Astrocyte of the hippocampus (primary cell): ENCODE results near the gene MBOAT1.
"Not testable (repeated sequence)": the region's sequence is repeated elsewhere in the genome, so short reads cannot be mapped to it uniquely, and the experiment has no call there.

ENCODE experiments used
- DNase-seq: peaks from one replicate; pipeline ENCODE4 v3.0.0; 2011; ENCODE audit warnings: low read depth, low spot score

The MBOAT1 gene, protein sequence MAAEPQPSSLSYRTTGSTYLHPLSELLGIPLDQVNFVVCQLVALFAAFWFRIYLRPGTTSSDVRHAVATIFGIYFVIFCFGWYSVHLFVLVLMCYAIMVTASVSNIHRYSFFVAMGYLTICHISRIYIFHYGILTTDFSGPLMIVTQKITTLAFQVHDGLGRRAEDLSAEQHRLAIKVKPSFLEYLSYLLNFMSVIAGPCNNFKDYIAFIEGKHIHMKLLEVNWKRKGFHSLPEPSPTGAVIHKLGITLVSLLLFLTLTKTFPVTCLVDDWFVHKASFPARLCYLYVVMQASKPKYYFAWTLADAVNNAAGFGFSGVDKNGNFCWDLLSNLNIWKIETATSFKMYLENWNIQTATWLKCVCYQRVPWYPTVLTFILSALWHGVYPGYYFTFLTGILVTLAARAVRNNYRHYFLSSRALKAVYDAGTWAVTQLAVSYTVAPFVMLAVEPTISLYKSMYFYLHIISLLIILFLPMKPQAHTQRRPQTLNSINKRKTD

DNA sequence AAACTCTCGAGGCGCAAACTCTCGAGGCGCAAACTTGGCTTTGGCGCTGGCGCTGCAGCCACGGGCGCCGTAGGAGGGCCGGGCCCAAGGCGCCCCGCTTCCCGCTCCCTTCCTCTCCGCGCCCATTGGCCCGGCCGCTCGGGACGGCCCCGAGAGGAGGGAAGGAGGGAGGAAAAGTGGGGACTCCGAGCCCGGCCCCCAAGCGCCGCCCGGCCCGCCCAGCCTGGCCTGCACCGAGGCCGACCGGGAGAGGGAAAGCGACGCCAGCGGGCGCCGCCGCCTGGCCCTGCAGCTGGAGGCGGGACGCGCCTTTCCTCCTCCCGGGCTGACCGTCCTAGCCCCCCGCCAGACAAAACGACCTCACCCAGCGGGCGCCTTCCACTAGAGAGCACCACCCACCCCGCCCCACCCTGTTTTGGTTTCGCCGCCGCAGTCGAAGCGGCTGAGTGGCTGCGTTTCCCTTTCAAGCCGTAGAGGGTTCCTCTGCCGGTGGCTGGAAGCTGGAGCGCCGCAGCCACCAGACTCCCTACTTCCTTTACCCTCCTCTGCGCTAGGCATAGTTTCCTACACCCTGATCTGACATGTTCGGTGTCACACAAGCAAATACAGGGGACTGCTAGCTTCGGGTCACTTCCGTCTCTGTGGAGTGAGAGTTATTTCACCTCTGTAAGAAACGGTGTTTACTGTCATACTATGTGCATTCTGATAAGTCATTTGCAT, at the start of gene MBOAT1:
Gene MBOAT1 (minus strand): TSS at position 78 of the 720 bp plus-strand sequence. CDS start 235 bp downstream, outside the sequence.
- DNase-seq, result peak; percentile 97

DNA sequence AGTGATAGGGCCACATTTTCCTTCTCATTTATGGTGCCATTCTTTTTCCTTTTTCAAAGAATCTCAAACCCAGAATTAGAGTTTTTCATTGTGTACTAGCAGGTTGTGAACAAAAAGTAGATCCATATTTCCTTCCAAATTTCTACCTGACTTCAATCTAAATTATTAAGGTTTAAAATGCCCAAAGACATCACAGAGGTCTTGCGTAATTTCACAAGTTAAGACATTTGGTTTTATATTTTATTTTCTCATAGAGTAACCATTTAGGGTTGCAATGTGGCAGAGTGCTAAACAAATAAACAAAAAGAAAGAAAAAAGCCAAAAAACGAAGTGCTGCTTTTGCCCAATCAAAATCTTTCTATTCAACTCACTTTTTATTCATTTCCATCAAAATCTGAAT, 49.4 kb upstream of the MBOAT1 start:
- DNase-seq, result no peak

DNA sequence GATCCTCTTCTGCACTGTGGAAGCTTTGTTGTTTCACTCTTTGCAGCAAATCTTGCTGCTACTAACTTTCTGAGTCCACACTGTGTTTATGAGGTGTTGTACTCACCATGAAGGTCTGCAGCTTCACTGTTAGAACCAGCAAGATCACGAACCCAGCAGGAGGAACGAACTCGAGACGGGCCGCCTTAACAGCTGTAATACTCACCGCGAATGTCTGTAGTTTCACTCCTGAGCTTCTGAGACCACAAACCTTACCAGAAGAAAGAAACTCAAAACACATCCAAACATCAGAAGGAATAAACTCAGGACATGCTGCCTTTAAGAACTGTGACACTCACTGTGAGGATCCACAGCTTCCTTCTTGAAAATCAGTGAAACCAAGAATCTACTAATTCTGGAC, 48.1 kb upstream of the MBOAT1 start:
- DNase-seq, result no peak

DNA sequence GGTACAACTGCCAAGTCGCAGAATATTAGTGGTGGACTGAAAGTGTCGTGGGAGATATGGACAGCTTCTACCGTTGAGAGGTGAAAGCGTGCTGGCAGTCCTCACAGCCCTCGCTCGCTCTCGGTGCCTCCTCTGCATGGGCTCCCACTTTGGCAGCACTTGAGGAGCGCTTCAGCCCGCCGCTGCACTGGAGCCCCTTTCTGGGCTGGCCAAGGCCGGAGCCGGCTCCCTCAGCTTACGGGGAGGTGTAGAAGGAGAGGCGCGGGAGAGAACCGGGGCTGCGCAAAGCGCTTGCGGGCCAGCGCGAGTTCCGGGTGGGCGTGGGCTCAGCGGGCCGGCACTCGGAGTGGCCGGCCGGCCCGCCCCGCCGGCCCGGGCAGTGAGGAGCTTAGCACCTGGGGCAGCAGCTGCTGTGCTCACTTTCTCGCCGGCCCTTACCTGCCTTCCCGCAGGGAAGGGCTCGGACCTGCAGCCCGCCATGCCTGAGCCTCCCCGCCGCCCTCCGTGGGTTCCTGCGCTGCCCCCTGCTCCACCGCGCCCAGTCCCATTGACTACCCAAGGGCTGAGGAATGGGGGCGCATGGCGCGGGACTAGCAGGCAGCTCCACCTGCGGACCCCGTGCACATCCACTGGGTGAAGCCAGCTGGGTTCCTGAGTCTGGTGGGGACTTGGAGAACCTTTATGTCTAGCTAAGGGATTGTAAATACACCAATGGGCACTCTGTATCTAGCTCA, 47.2 kb upstream of the MBOAT1 start:
- DNase-seq, result no peak

DNA sequence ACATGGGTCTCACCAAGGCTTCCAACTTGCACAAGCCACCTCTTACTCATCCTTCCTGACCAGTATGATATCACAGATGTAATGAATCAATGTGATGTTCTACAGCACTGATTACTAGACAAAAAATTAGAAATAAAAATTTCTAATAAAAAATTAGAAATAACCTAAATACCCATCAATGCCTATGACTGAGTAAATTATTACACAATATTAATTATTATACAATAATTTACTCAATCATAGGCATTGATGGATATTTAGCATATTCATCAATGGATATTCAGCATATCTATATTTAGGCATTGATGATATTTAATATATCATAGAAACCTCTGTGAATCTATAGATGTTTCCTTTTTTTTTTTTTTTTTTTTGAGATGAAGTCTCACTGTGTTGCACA, 43.2 kb upstream of the MBOAT1 start:
- DNase-seq, result no peak

DNA sequence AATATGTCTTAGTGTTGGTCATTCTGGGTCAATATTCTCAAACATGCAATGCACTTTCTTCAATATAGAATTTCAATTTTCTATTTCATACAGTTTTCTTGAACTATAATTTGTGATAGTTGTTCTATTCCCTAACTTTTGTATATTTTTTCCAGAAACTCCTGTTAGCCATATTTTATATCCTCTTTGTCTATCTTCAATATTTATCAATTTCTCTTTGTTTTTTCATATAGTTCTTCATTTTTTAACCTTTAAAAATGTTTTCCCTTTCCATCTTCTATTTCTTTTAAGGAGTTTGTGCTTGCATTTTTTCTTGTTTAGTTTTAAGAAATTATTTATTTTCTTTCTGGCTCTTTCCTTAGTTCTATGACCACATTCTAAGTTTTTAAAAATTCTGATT, 42.0 kb upstream of the MBOAT1 start:
- no peak for DNase-seq

DNA sequence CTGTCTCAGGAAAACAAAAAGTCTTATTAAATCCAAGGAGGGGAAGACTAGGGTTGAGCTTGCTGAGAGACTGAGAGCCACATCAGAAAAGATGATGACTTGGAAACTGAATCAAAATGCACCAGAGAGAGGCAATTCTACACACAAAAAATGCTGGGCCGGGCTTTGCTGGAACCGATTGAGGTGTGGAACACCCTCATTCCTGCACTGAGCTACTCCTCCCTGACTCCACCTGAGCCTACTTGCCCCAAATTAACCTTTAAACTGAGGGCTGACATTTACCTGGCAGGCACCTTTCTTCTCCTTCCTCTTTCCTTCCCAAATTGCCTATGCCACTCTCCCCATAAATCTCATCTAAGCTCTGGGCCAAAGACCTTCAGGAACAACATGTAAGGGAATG, 40.8 kb upstream of the MBOAT1 start:
- DNase-seq, result no peak

DNA sequence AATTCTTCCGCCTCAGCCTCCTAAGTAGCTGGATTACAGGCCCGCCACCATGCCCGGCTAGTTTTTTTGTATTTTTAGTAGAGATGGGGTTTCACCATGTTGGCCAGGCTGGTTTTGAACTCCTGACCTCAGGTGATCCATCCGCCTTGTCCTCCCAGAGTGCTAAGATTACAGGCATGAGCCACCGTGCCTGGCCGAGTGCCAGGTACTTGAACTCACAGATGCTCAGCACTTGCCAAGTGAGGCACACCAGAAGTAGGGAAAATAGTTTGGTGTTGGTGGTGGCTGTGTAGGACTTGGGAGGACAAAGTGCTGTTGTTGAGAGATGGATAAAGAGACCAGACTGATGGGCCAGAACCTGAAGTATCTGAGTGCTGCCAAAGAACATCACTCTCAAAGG, 40.0 kb upstream of the MBOAT1 start:
- no peak for DNase-seq

DNA sequence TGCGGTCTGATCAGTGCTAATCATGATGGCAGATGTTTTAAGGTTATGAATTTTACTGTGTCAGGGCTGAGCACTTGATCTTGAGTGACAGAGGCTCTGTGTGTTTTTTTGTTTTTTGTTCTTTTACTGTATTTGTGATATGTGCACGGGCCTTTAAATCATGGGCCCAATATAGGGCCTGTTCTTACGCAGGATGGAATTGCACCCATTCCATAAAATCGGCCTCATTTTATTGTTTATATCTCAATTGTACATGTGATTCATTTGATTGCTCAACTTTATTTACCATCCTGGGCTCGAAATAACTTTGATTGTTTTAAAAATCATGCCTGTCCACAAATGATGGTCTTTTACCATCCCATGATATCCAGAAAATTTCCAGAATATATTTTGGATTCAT, 39.3 kb upstream of the MBOAT1 start:
- no peak for DNase-seq

DNA sequence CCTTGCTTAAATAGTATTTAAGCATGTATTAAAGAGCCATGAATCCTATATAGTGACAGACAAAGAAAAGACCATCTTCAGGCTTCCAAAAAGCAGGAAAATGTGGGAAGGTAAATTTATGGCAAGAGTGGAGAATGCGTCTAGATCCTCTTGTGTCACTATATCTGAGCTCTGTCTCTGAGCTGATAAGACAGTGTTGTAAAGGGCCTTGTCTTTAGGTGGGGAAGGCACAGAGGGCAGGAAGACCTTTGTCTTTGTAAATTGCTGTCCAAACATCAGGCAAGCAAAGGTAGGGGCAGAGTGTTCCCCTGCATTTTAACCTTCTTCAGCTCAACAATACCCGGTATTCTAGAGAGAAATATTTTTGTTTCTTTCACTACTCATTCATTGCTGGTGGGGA, 33.9 kb upstream of the MBOAT1 start:
- DNase-seq, result no peak

DNA sequence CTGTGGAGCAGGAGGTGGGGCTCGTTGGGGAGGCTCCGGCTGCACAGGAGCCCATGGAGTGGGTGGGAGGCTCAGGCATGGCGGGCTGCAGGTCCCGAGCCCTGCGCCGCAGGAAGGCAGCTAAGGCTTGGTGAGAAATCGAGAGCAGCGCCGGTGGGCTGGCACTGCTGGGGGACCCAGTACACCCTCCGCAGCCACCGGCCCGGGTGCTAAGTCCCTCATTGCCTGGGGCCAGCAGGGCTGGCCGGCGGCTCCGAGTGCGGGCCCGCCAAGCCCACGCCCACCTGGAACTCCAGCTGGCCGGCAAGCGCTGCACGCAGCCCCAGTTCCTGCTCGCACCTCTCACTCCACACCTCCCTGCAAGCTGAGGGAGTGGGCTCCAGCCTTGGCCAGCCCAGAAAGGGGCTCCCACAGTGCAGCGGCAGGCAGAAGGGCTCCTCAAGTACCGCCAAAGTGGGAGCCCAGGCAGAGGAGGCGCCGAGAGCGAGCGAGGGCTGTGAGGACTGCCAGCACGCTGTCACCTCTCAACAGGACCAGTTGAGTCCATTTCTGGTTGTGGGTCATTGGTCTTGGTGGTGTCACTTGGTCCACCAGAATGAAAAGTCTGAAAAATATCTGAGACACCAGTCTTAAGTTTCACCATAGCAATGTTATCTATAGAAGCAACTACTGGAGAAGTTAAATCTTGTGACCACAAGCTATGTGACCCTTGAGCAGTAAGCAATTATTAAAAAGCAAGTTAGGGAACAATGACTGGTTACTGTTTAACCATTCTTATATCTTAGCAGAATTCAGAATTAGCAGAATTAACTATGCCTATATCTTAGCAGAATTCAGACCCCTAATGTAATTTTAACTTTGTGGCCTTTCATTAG, 32.8 kb upstream of the MBOAT1 start:
- not testable (repeated sequence) for DNase-seq

DNA sequence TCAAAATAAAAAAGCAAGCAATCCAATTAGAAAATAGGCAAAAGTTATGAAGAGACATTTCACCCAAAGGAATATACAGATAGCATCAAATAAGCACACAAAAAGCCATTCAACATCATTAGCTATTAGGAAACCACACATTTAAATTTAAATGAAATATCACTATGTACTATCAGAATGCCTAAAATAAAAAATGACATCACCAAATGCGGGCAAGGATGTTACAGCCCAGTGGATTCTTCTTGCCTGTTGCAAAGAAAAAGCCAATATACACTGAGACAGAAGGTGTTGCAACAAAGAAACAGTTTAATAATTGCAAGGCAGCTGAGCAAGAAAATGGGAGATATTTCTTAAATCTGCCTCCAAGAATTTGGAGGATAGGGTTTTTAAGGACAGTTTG, 31.0 kb upstream of the MBOAT1 start:
- DNase-seq, result no peak

DNA sequence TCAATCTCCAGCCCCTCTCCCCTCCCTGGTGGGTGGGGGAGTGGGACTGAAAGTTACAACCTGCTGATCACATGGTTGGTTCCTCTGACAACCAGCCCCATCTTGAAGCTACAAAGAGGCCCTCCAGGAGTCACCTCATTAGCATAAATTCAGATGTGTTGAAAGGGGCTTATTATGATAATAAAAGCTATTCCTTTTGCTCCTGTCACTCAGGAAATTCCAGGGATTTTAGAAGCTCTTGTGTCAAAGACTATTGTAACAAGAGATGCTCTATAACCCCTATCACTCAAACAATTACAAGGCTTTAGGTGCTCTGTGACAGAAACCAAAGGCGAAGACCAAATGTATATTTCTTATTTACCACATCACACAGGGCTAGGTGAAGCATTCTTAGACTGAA, 30.1 kb upstream of the MBOAT1 start:
- no peak for DNase-seq

DNA sequence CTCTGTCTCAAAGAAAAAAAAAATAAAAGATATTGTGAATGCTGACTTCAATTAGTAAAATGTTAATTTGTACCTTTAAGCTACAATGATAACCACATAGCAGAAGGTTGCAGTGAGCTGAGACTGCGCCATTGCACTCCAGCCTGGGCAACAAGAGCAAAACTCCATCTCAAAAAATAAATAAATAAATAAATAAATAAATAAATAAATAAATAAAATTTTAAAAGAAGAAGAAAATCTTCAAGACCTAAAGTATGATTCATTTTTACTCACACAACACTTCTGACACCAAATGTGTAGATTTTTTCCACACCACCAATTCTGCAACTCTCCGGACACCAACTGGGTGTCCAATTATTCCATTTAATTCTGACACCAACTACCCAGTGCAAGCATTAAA, 28.8 kb upstream of the MBOAT1 start:
- DNase-seq, result no peak

DNA sequence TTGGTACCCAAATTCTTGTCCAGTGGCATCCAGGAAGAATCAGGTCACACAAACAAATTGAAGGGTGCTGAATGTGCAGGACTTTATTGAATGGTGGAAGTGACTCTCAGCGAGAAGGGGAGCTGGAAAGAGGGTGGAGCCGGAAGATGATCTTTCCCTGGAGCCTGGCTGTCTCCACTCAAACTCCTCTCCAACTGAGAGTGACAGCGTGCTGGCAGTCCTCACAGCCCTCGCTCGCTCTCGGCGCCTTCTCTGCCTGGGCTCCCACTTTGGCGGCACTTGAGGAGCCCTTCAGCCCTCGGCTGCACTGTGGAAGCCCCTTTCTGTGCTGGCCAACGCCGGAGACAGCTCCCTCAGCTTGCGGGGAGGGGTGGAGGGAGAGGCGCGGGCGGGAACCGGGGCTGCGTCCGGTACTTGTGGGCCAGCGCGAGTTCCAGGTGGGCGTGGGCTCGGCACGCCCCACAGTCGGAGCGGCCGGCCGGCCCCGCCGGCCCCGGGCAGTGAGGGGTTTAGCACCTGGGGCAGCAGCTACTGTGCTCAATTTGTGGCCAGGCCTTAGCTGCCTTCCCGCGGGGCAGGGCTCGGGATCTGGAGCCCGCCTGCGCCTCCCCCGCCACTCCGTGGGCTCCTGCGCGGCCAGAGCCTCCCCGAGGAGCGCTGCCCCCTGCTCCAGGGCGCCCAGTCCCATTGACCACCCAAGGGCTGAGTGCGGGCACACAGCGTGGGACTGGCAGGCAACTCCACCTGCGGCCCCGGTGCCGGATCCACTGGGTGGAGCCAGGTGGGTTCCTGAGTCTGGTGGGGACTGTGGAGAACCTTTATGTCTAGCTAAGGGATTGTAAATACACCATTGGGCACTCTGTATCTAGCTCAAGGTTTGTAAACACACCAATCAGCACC, 26.7 kb upstream of the MBOAT1 start:
- DNase-seq, result no peak

DNA sequence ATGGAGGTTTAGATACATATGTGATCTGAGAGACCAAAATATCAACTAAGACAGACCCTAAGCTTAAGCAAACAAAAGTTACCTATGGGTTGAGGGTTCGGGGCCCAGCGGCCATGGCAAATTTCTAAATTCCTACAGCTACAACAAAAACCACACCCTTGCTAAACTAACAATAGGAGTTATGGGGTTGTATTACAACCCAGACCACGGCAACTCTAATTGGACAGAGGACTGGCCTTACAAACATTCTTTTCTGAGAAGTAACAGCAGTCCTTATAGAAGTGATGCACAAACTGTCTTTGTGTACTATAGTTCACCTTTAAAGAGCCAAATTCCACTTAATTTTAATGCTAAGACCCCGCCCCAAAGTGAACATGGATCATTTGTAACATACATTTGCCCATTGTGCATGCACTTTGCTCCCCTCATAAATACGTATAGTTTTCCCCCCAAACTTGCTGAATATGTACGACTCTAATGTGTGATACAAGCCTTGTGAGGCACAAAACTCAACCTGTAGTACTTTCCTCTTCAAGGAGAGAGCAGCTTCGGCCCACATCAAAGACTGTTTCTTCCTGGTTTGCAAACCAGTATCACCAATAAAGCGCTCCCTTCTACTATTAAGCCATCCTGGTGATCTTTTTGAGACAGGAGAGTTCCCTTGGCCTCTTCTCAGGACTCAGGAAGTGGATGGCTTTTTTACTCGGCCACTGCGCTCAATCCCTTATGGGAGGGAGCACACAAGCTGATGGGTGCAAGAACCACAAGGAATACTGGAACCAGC, 25.6 kb upstream of the MBOAT1 start:
- peak; percentile 12 for DNase-seq

DNA sequence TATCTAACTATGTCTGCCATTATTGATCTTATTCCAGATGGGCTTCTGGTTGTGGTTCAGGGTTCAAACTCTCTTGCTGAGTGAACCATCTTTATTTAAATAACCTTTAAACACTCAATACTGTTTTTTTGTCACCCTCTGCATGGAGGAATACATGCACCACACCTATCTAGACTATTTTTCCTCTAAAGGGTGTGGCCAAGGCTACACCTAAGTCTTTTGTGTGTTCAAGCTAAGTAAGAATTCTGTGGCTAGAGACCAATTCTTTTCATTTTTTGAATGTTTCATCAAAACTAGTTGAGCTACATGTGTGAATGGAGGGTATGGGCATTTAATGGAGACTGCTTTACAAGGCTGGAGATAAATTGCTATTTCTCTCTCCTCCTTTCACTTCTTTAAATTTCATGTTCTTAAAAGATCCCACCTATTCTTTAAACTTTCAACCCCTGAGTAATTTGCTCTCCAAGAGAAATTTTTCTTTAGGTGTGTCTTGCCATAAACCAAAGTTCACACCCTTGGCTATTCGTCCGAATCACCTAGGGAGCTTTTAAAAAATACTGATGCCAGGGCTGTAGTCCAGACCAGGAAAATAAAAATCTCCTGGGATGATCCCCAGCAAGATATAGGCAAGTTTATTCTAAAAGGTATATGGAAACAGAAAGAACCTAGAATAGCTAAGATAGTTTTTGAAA, 24.8 kb upstream of the MBOAT1 start:
- no peak for DNase-seq

DNA sequence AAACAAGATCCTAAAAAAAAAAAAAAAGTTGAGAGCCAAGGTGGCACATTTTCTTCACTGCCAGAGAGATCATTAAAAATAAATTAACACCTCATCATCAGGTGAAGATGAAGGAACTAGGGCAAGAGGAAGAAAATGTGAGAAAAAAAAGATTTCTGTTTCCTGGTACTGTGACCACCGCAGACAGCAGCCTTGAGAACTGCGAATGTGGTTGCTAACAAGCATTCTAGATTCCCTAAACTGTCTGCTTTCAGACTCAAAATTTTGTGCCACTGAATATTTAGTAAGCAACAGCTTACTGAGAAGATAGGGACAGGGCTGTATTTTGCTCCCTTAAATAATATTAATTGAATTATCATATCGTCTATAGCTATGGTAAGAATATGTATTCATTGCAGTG, 24.1 kb upstream of the MBOAT1 start:
- DNase-seq, result no peak

DNA sequence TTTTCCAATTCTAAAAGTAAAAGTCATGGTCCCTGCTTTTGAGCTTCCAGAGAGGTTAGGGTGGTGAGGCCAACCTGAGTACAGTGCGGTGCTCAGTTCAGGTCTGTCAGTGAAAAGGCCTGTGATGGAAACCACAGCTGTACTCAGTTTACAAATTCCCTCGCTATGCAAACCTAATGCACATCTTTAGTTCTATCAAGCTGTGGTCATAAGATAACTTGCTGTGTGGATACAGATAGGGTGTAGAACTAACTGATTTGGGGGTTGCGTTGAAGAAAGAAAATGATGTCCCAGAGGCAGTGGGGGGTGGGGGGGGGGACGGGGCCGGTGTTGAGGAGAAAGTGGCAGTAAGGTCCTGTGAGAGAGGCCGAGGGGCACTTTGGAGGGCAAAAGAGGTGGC, 22.8 kb upstream of the MBOAT1 start:
- DNase-seq, result no peak
